HG03354 (cell line): ENCODE results near the gene CHDH.

Source experiments
- ATAC-seq: cut with Tn5 transposase; IDR thresholded peaks from one replicate; pipeline ENCODE4 v1.9.1; 2021; ENCODE audit warnings: mild to moderate bottlenecking; ENCODE audit not compliant: unreplicated experiment, poor library complexity, severe bottlenecking

Gene CHDH

GRCh38 chr3:53829605-53830004, 16.6 kb downstream of the CHDH start:
- no peak for ATAC-seq

GRCh38 chr3:53828581-53828980, 17.6 kb downstream of the CHDH start:
- no peak for ATAC-seq

GRCh38 chr3:53826048-53826447, 20.2 kb downstream of the CHDH start:
- ATAC-seq: no peak

- ATAC-seq: no peak
These were observed 21.4 kb downstream of the CHDH start for GRCh38 chr3:53824795-53825194.

GRCh38 chr3:53823956-53824657, 22.1 kb downstream of the CHDH start:
- ATAC-seq: no peak

GRCh38 chr3:53823026-53823955, 22.9 kb downstream of the CHDH start:
- no peak for ATAC-seq

GRCh38 chr3:53822331-53822741, 23.9 kb downstream of the CHDH start:
- no peak for ATAC-seq

GRCh38 chr3:53821631-53822121, 24.5 kb downstream of the CHDH start:
- ATAC-seq: peak; percentile 49

GRCh38 chr3:53820756-53821580, 25.3 kb downstream of the CHDH start:
- ATAC-seq: no peak

GRCh38 chr3:53820084-53820483, 26.1 kb downstream of the CHDH start:
- no peak for ATAC-seq

- ATAC-seq: no peak
These were observed 26.9 kb downstream of the CHDH start for GRCh38 chr3:53819163-53819868.

- ATAC-seq: no peak
These were observed 27.7 kb downstream of the CHDH start for GRCh38 chr3:53818221-53819162.

GRCh38 chr3:53817809-53818208, 28.4 kb downstream of the CHDH start:
- ATAC-seq: no peak

GRCh38 chr3:53817211-53817610, 29.0 kb downstream of the CHDH start:
- ATAC-seq: no peak

- ATAC-seq: no peak
These were observed 29.8 kb downstream of the CHDH start for GRCh38 chr3:53816425-53816824.

GRCh38 chr3:53815651-53816050, 30.6 kb downstream of the CHDH start:
- no peak for ATAC-seq

GRCh38 chr3:53815067-53815466, 31.2 kb downstream of the CHDH start:
- ATAC-seq: no peak

GRCh38 chr3:53813876-53814275, 32.3 kb downstream of the CHDH start:
- ATAC-seq: no peak
